ENCODE data around the gene SETBP1.

DNA sequence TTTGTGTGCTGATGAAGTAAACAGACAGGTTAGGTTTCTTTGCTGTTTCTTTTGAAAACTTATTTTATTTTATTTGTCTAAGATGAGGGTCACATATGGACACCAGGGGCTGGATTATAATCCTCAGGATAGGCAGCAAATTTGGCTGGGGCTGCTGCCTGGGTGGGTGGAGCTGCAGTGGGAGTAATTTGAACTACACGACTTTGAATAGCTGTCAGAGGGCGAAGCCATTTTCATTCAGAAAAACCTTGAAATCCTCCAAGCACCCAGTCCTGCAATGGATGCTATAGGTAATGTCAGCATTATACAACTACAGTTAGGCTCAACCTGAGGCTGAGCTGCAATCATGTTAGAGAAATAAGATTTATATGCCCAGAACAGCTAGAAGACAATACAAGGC, 16.6 kb downstream of the SETBP1 start:
- TF ChIP-seq, protein P1, sequence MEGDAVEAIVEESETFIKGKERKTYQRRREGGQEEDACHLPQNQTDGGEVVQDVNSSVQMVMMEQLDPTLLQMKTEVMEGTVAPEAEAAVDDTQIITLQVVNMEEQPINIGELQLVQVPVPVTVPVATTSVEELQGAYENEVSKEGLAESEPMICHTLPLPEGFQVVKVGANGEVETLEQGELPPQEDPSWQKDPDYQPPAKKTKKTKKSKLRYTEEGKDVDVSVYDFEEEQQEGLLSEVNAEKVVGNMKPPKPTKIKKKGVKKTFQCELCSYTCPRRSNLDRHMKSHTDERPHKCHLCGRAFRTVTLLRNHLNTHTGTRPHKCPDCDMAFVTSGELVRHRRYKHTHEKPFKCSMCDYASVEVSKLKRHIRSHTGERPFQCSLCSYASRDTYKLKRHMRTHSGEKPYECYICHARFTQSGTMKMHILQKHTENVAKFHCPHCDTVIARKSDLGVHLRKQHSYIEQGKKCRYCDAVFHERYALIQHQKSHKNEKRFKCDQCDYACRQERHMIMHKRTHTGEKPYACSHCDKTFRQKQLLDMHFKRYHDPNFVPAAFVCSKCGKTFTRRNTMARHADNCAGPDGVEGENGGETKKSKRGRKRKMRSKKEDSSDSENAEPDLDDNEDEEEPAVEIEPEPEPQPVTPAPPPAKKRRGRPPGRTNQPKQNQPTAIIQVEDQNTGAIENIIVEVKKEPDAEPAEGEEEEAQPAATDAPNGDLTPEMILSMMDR (IDR thresholded peaks at IDR 0.05 in 2 of 3, conservative IDR thresholded peaks at IDR 0.05 in 1 of 3; ENCODE audit: borderline replicate concordance in 1 of 3, insufficient read depth in 1 of 3, low read depth in 2 of 3, low read length in 2 of 3): no peak
- TF ChIP-seq POLR2A (IDR thresholded peaks at IDR 0.05; ENCODE audit: borderline replicate concordance, extremely low read depth, insufficient read depth, insufficient read length): no peak
